H1 (cell line): ENCODE measurements around the gene LPCAT1. TPM values are rescaled to one million over a fixed set of nuclear protein-coding genes. Genes with fewer than 3 reads are reported as not detected.

ENCODE experiments used
- GABPA ChIP-seq: IDR thresholded peaks from 2 replicates; pipeline ENCODE4 v1.6.1; 2011; ENCODE audit warnings: mild to moderate bottlenecking, low read length, moderate library complexity, borderline replicate concordance; ENCODE audit not compliant: insufficient read depth
- polyA plus RNA-seq, 7 experiments: library from polyadenylated mRNA; depleted of rRNA in 3 of 7; stranded (reverse) in 5 of 7; unstranded in 2 of 7; fragments of >200 nt in 5 of 7; fragments of 200-250 nt in 2 of 7; gene quantifications; 1 replicate in 5 of 7; 2 replicates in 1 of 7; 4 replicates in 1 of 7; pipeline versions ENCODE4 v1.2.1 to v1.2.3, GENCODE V29; 2011 to 2013; ENCODE audit warnings: missing spikeins in 2 of 7, mixed read lengths in 2 of 7
- total RNA-seq: library from RNA; stranded (reverse); fragmentation: NEBNext Ultra II Directional; extraction: Animal tissue kit (Norgen Biotek cat#: 25700); gene quantifications from 2 replicates; pipeline ENCODE4 v1.2.1, GENCODE V29; 2021
- TF ChIP-seq, protein P1 (sequence below): IDR thresholded peaks from 2 replicates; pipeline ENCODE4 v1.6.1; 2012; ENCODE audit warnings: inconsistent platforms

Gene LPCAT1
- total and polyA plus RNA-seq, 2 of the 8 experiments (the other 6 are each of a cell fraction or from before 2014, with no cell fraction given), result 107 to 260 TPM

DNA sequence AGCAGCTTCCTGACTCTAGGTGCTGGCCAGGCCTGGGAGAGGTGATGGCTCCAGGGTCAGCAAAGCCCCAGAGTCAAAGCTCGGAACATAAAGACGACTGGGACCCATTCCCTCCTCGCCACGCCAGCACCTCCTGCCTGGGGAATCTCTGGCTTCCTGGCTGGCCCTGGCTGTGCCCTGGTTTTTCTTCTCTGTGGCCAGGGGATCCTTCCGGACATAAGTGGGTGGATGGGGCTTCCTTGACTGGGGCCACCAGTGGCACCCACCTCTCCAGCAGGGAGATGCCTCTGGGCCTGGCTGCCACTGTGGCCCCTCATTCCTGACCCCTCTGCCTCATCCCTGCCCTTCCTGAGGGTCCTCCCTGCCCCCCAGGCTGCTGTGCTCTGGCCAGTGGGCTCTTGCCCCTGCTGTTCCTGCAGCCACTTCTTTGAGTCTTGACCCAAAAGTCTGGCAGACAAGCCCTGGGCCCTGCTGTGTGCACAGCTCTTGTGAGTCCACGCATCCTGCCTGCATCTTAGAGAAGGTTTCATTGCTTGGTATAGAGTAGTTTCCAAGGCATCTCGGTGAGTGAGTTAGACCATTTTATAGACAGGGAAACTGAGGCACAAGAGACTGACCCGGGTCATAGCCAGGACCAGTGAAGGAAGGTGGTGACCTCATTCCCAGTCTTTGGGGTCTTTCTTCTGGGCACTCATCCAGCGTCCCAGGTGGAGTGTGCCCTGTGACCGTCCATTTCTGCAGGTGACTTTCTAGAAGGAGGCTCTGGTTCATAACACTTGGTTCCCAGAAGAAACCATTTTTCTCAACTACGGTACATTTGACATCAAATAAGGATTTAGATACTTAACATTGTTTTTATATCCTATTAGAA is 17.3 kb upstream of the LPCAT1 start (continued):
- TF ChIP-seq GABPA, result no peak
- TF ChIP-seq, protein P1, sequence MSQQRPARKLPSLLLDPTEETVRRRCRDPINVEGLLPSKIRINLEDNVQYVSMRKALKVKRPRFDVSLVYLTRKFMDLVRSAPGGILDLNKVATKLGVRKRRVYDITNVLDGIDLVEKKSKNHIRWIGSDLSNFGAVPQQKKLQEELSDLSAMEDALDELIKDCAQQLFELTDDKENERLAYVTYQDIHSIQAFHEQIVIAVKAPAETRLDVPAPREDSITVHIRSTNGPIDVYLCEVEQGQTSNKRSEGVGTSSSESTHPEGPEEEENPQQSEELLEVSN, result no peak
